CD4-positive, alpha-beta T cell treated with Interleukin-15 for 1 hour (primary cell): ENCODE measurements around the gene STRIT1.
"Not testable (repeated sequence)": the region's sequence is repeated elsewhere in the genome, so short reads cannot be mapped to it uniquely, and the experiment has no call there.

ENCODE experiments used
- DNase-seq: peaks from one replicate; pipeline ENCODE4 v3.0.0-alpha.2; 2020

Gene STRIT1

GRCh38 chr3:155312781-155313180 is 19.3 kb upstream of the STRIT1 start:
- DNase-seq: no peak

DNA sequence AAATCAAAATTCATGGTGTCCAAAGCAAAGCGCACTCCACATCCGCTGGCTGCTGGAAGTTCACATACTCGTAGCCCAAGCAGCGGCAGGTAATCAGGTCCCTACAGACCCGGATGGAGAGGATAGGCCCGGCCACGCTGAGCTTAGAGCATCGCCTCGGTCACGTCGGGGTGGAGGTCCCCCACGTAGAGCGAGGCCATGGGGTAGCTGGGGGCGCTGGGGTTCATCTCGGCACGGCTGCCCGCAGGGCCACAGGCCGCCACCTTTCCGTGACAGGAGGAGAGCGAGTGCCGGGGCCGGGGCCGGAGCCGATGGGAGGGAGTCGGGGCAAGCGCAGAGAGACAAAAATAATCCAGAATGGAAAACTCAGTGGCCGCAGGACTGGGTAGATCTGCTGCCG is 16.1 kb upstream of the STRIT1 start:
- DNase-seq: no peak

DNA sequence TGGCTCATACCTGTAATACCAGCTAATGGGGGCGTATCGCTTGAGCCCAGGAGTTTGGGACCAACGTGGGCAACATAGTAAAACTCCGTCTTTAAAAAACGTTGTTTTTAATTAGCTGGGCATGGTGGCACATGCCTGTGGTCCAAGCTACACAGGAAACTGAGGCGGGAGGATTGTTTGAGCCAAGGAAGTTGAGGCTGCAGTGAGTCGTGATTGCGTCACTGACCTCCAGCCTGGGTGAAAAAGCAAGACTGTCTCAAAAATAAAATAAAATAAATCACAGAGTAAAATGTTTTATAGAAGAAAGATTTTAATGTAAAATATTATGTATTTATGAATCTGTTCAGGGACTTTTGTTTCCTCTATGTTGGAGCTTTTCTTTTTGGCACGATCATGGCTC is 15.3 kb upstream of the STRIT1 start:
- no peak for DNase-seq

DNA sequence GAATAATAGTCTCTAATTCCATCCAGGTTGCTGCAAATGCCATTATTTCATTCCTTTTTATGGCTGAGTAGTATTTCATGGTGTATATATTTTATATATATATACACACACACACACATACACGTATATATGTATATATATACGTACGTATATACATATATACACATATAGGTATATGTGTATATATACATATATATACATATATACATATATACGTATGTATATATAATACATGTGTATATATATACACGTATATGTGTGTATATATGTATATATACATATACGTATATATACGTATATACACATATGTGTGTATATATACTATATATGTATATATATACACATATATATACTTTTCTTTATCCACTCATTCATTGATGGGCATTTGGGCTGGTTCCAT is 13.7 kb upstream of the STRIT1 start:
- no peak for DNase-seq

GRCh38 chr3:155304394-155304793 is 10.9 kb upstream of the STRIT1 start:
- DNase-seq: no peak

GRCh38 chr3:155303540-155304097 is 10.1 kb upstream of the STRIT1 start:
- no peak for DNase-seq

GRCh38 chr3:155302891-155303290 is 9.4 kb upstream of the STRIT1 start:
- DNase-seq: no peak

DNA sequence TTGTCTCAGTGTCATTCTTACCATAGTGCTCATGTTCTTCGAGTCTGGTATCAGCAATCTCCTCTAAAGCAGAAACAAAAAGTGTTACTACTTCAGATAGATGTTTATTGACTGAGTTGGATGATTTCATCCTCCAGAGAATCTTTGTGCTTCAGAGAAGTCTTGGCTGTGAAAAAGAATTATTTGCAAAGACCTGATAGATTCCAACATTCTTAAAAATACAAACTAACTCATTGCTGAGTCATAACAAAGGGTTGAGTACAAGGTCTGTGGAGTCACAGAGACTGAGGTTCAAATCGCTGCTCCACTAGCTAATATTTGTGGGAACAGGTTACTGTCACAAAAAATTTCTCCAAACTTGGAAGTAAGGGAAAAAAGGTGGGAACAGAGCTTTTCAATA is 9.0 kb upstream of the STRIT1 start:
- DNase-seq: no peak

DNA sequence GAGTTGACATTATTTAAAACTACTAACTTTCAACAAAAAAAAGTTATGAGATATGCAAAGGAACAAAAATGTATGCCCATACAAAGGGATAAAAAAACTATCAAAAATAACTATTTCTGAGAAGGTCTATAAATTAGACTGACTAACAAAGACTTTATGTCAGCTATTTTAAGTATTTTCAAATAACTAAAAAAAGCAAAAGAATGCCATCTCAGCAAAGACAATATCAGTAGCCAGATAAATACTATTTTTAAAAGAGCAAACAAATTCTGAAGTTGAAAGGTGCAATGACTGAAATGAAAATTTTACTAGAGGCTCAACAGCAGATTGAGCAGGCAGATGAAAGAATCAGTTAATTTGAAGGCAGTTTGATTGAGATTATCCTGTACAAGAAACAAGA is 3.6 kb upstream of the STRIT1 start:
- DNase-seq: no peak

DNA sequence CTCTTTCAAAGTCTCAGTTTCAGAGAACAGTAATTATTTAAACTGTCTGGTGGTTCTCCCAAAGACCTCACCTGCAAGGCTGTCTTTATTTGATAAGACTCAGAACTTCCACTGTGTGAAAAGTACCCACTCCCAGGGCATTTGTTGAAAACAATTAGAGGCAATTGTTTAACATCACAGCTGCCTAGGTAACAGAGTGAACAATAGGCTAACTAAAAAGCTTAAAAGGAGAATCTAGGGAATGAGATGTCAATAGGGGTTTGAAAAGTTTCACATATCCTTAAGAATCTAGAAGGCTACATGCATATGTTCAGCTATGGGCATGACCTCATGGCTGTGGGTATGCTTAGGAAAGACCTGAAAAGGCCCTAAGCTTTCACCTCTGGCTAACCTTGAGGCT is 2.9 kb upstream of the STRIT1 start:
- DNase-seq: no peak

DNA sequence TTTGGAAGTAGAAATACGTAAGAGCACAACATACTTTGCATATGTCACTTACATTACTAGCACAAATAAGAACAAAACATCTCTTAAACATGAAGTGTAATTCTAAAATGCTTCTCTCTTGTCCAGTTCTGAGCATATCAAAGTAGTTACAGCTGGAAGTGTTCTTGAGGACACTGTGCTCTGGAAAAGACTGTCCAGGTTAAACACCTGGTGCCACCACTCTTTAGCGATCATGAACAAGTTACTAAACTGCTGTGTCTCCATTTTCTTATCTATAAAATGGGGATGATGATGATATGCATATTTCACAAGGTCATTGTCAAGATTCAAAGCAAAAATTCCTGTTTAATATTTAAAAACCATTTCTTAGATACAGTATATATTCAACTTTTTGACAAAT is 790 bp downstream of the STRIT1 start:
- no peak for DNase-seq

- no peak for DNase-seq
These were observed 1.4 kb downstream of the STRIT1 start for GRCh38 chr3:155292133-155292532.

GRCh38 chr3:155286736-155287135 is 6.7 kb downstream of the STRIT1 start:
- no peak for DNase-seq

- no peak for DNase-seq
These were observed 7.5 kb downstream of the STRIT1 start for GRCh38 chr3:155285936-155286335.

DNA sequence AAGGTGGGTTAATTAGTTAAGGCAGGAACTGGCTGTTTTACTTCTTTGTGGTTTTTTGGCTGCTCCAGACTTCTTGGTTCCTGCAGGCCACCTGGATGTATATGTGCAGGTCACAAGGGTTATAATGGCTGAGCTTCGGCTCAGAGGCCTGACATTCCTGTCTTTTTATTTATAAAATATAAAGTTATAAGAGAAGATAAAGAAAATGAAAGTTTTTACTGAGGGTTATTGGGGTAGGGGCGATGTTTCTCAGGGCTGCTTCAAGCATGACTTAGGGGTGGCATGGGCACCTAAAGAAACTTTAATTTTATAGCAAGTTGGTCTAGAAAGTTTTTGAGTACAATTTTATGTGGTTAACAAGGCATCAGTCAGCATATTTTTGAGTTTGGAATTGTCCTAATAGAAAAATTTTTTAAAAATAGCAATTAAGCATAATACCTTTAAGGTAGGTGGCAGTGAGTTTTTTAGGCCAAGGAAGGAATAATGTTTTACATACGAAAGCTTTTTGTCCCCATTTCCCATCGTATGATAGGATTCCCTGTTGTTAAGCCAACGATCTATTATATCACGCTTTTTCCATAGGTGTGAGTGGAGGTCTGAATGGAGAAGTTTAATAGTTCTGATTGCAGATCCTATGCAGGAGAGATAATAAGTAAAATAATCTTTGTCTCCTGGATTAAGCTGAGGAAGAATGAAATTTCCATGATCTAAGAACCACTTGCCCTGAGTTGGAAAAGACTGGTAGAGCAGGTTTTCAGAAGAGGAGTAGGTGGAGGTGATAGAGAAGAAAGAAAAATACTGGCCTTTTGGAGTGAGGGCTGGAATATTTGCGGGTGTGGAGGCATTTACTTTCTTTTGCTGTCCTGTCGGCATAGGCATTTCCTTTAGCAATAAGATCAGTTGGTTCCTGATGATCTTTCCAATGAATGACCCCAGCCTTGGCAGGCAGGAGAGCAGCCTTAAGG is 10.1 kb downstream of the STRIT1 start:
- DNase-seq: no peak

- DNase-seq: no peak
These were observed 10.9 kb downstream of the STRIT1 start for GRCh38 chr3:155282385-155283091.

- no peak for DNase-seq
These were observed 11.6 kb downstream of the STRIT1 start for GRCh38 chr3:155281912-155282311.

GRCh38 chr3:155276089-155276488 is 17.4 kb downstream of the STRIT1 start:
- DNase-seq: not testable (repeated sequence)

DNA sequence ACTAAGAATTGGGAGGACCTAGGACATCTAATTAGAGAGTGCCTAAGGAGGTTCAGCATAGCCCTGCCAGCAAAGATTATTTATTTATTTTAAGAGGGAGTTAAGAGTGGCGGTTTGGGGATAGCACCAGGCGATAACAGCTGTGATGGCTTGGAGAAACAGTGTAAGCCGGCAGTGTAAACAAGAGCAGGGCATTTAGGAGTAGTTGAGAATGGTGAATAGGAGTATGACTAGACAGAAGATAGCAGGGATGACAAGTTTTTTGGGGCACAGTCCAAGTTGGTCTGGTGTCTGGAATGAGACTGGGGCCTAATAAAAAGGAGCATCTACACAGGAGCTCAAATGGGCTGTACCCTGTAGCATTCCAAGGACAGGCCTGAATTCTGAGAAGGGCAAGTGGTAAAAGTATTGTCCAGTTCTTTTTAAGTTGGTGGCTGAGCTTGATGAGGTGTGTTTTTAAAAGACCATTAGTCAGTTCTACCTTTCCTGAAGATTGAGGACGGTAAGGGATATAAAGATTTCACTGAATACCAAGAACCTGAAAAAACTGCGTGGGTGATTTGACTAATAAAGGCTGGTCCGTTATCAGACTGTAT is 18.2 kb downstream of the STRIT1 start:
- not testable (repeated sequence) for DNase-seq

DNA sequence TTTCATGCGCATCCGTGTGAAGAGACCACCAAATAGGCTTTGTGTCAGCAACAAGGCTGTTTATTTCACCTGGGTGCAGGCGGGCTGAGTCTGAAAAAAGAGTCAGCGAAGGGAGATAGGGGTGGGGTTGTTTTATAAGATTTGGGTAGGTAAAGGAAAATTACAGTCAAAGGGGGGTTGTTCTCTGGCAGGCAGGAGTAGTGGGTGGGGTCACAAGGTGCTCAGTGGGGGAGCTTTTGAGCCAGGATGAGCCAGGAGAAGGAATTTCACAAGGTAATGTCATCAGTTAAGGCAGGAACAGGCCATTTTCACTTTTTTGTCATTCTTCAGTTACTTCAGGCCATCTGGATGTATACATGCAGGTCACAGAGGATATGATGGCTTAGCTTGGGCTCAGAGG is 19.0 kb downstream of the STRIT1 start:
- DNase-seq: not testable (repeated sequence)

- DNase-seq: no peak
These were observed 22.2 kb downstream of the STRIT1 start for GRCh38 chr3:155271343-155271613.

GRCh38 chr3:155270485-155271342 is 22.8 kb downstream of the STRIT1 start:
- no peak for DNase-seq

- DNase-seq: no peak
These were observed 23.4 kb downstream of the STRIT1 start for GRCh38 chr3:155270063-155270462.
